GM19238 (cell line): ENCODE results near the gene TMEM259.

Experiments used
- DNase-seq: peaks from one replicate; pipeline ENCODE4 v3.0.0; 2011; ENCODE audit warnings: low spot score; ENCODE audit not compliant: insufficient read length

Gene TMEM259

GRCh38 chr19:1017115-1017905 is 3.6 kb downstream of the TMEM259 start:
- no peak for DNase-seq

- DNase-seq: no peak
These were observed 4.2 kb downstream of the TMEM259 start for GRCh38 chr19:1016647-1017114.

- DNase-seq: no peak
These were observed 4.9 kb downstream of the TMEM259 start for GRCh38 chr19:1015782-1016646.

GRCh38 chr19:1015061-1015781 is 5.7 kb downstream of the TMEM259 start:
- no peak for DNase-seq

- DNase-seq: no peak
These were observed 6.5 kb downstream of the TMEM259 start for GRCh38 chr19:1014161-1015060.

GRCh38 chr19:1013218-1013617 is 7.7 kb downstream of the TMEM259 start:
- DNase-seq: no peak

- DNase-seq: no peak
These were observed 8.6 kb downstream of the TMEM259 start for GRCh38 chr19:1012334-1012733.

GRCh38 chr19:1011831-1012333 is 9.0 kb downstream of the TMEM259 start:
- no peak for DNase-seq

GRCh38 chr19:1010586-1011510 is 10.1 kb downstream of the TMEM259 start:
- no peak for DNase-seq

- DNase-seq: no peak
These were observed 10.9 kb downstream of the TMEM259 start for GRCh38 chr19:1009981-1010538.

GRCh38 chr19:1009041-1009980 is 11.6 kb downstream of the TMEM259 start:
- DNase-seq: no peak

- DNase-seq: no peak
These were observed 12.5 kb downstream of the TMEM259 start for GRCh38 chr19:1008268-1009040.

GRCh38 chr19:1007399-1008251 is 13.3 kb downstream of the TMEM259 start:
- no peak for DNase-seq

- no peak for DNase-seq
These were observed 14.1 kb downstream of the TMEM259 start for GRCh38 chr19:1006711-1007398.

GRCh38 chr19:1004803-1005664 is 15.9 kb downstream of the TMEM259 start:
- DNase-seq: no peak
